IMR-90 (cell line): ENCODE data around the gene DNASE2B. TPM values are rescaled to one million over a fixed set of nuclear protein-coding genes. Genes with fewer than 3 reads are reported as not detected.
A peak's percentile ranks its signal among the peaks of the same experiment; 100 is the strongest.

Experiments used
- ATAC-seq: fragments of 200-7000 bp; cut with Tn5 transposase; 2 replicates; pipeline ENCODE4 v1.9.1; 2020; ENCODE audit warnings: low read depth, mild to moderate bottlenecking, moderate library complexity
- BruUV-seq: library from RNA; stranded (reverse); fragments of 400-500 nt; replicated peaks from 2 replicates; lab custom pipeline; 2021; lab: Mats Ljungman, UMichigan
- CTCF ChIA-PET: fragments of 300-600 bp; formaldehyde crosslinking; extraction: SDS; loops from one replicate; lab custom pipeline; 2021; ENCODE audit warnings: antibody characterized with exemption; lab: Yijun Ruan, JAX
- POLR2A ChIA-PET: fragments of 300-600 bp; sonication (Branson Sonifier 250); formaldehyde crosslinking; loops from one replicate; lab custom pipeline; 2022; ENCODE audit warnings: antibody characterized with exemption; ENCODE audit not compliant: unreplicated experiment; lab: Charles Lee
- DNase-seq: peaks from one replicate; pipeline ENCODE4 v3.0.0; 2013
- H2AFZ ChIP-seq: replicated peaks from 2 replicates; pipeline ENCODE3; 2013; ENCODE audit warnings: low read length, mild to moderate bottlenecking; ENCODE audit not compliant: poor library complexity
- H2AK5ac ChIP-seq: 2 replicates; pipeline ENCODE4 v1.6.1; 2013; ENCODE audit warnings: low read depth, low read length, inconsistent platforms
- H2AK9ac ChIP-seq: replicated peaks from 2 replicates; pipeline ENCODE3; 2013; ENCODE audit warnings: mild to moderate bottlenecking, low read depth, low read length, moderate library complexity; ENCODE audit not compliant: poor library complexity
- H2BK120ac ChIP-seq: 2 replicates; pipeline ENCODE4 v1.6.1; 2013; ENCODE audit warnings: low read depth, low read length, inconsistent platforms
- H2BK15ac ChIP-seq: 3 replicates; pipeline ENCODE4 v1.6.1; 2013; ENCODE audit warnings: low read depth, low read length, inconsistent platforms
- H2BK20ac ChIP-seq: 2 replicates; pipeline ENCODE4 v1.6.1; 2013; ENCODE audit warnings: low read depth, mild to moderate bottlenecking, inconsistent platforms, low read length, moderate library complexity
- H2BK5ac ChIP-seq: 2 replicates; pipeline ENCODE4 v1.6.1; 2013; ENCODE audit warnings: mild to moderate bottlenecking, low read depth, low read length, inconsistent platforms; ENCODE audit not compliant: poor library complexity, severe bottlenecking
- H3K14ac ChIP-seq: replicated peaks from 2 replicates; pipeline ENCODE4 v1.6.1; 2013; ENCODE audit warnings: low read depth, low read length, inconsistent platforms
- H3K18ac ChIP-seq: 2 replicates; pipeline ENCODE4 v1.6.1; 2013; ENCODE audit warnings: low read depth, low read length, control low read depth
- H3K23ac ChIP-seq: 2 replicates; pipeline ENCODE4 v1.6.1; 2013; ENCODE audit warnings: low read depth, low read length, inconsistent platforms
- H3K27ac ChIP-seq: 2 replicates; pipeline ENCODE4 v1.5.1; 2013; ENCODE audit warnings: mild to moderate bottlenecking, control low read depth, low read length; ENCODE audit not compliant: insufficient read depth
- H3K27me3 ChIP-seq: 2 replicates; pipeline ENCODE4 v1.6.1; 2013; ENCODE audit warnings: low read length; ENCODE audit not compliant: control insufficient read depth, insufficient read depth
- H3K36me3 ChIP-seq: 2 replicates; pipeline ENCODE4 v1.6.1; 2013; ENCODE audit warnings: low read length, mixed read lengths; ENCODE audit not compliant: control insufficient read depth, insufficient read depth
- H3K4ac ChIP-seq: 2 replicates; pipeline ENCODE4 v1.6.1; 2013; ENCODE audit warnings: low read depth, low read length, inconsistent platforms
- H3K4me1 ChIP-seq: 2 replicates; pipeline ENCODE4 v1.6.1; 2013; ENCODE audit warnings: low read length, mixed read lengths; ENCODE audit not compliant: control insufficient read depth, insufficient read depth
- H3K4me2 ChIP-seq: 2 replicates; pipeline ENCODE4 v1.6.1; 2013; ENCODE audit warnings: low read depth, mild to moderate bottlenecking, control low read depth, low read length, moderate library complexity
- H3K4me3 ChIP-seq: 2 replicates; pipeline ENCODE4 v1.5.1; 2013; ENCODE audit warnings: low read depth, mild to moderate bottlenecking, control low read depth, low read length, moderate library complexity; ENCODE audit not compliant: insufficient read depth
- H3K56ac ChIP-seq: 2 replicates; pipeline ENCODE4 v1.6.1; 2013; ENCODE audit warnings: low read length, inconsistent platforms; ENCODE audit not compliant: insufficient read depth; ENCODE audit errors: extremely low read depth
- H3K79me1 ChIP-seq, 2 experiments: 2 replicates each; pipeline ENCODE4 v1.6.1; 2013; ENCODE audit warnings: low read length in 2 of 2, inconsistent platforms in 1 of 2, low read depth in 1 of 2
- H3K9ac ChIP-seq: 2 replicates; pipeline ENCODE4 v1.6.1; 2013; ENCODE audit warnings: low read depth, low read length, control low read depth
- H3K9me1 ChIP-seq: 2 replicates; pipeline ENCODE4 v1.6.1; 2013; ENCODE audit warnings: low read length, inconsistent platforms; ENCODE audit not compliant: insufficient read depth
- H3K9me3 ChIP-seq: 2 replicates; pipeline ENCODE4 v1.6.1; 2013; ENCODE audit warnings: low read length; ENCODE audit not compliant: control insufficient read depth, insufficient read depth
- H4K20me1 ChIP-seq: 2 replicates; pipeline ENCODE4 v1.6.1; 2013; ENCODE audit warnings: low read length, inconsistent platforms; ENCODE audit not compliant: insufficient read depth
- H4K5ac ChIP-seq: 2 replicates; pipeline ENCODE4 v1.6.1; 2013; ENCODE audit warnings: mild to moderate bottlenecking, low read depth, low read length, control low read depth
- H4K8ac ChIP-seq, 2 experiments: 2 replicates each; pipeline ENCODE4 v1.6.1; 2013; ENCODE audit warnings: low read depth in 2 of 2, low read length in 2 of 2, control low read depth in 1 of 2, inconsistent platforms in 1 of 2
- H4K91ac ChIP-seq: 2 replicates; pipeline ENCODE4 v1.6.1; 2013; ENCODE audit warnings: low read depth, low read length, inconsistent platforms; ENCODE audit not compliant: insufficient read depth
- BHLHE40 ChIP-seq: fragments of 150-350 bp; IDR thresholded peaks from 2 replicates; pipeline ENCODE4 v1.6.1; 2016; ENCODE audit warnings: mild to moderate bottlenecking, low read depth, low read length
- CEBPB ChIP-seq: IDR thresholded peaks from 2 replicates; pipeline ENCODE4 v1.6.1; 2012; ENCODE audit warnings: low read depth, low read length, improper control_type of control experiment
- CHD1 ChIP-seq: IDR thresholded peaks from 2 replicates; pipeline ENCODE4 v1.6.1; 2012; ENCODE audit warnings: low read depth, low read length, improper control_type of control experiment
- FOS ChIP-seq: fragments of 150-350 bp; IDR thresholded peaks from 2 replicates; pipeline ENCODE4 v1.6.1; 2016; ENCODE audit warnings: low read depth, low read length
- MAFK ChIP-seq: IDR thresholded peaks from 2 replicates; pipeline ENCODE4 v1.6.1; 2012; ENCODE audit warnings: low read depth, low read length, improper control_type of control experiment
- MAZ ChIP-seq: IDR thresholded peaks from 2 replicates; pipeline ENCODE4 v1.6.1; 2012; ENCODE audit warnings: low read depth, mild to moderate bottlenecking, low read length, improper control_type of control experiment, moderate library complexity, borderline replicate concordance
- MXI1 ChIP-seq: IDR thresholded peaks from 2 replicates; pipeline ENCODE4 v1.6.1; 2012; ENCODE audit warnings: low read depth, mild to moderate bottlenecking, low read length, moderate library complexity, borderline replicate concordance
- NFE2L2 ChIP-seq: fragments of 150-350 bp; IDR thresholded peaks from 2 replicates; pipeline ENCODE4 v1.6.1; 2016; ENCODE audit warnings: low read depth, mild to moderate bottlenecking, low read length
- POLR2A ChIP-seq: IDR thresholded peaks from 2 replicates; pipeline ENCODE4 v1.6.1; 2012; ENCODE audit warnings: mild to moderate bottlenecking, low read depth, low read length
- RAD21 ChIP-seq: IDR thresholded peaks from 2 replicates; pipeline ENCODE4 v1.6.1; 2012; ENCODE audit warnings: low read length, improper control_type of control experiment
- RCOR1 ChIP-seq: IDR thresholded peaks from 2 replicates; pipeline ENCODE4 v1.6.1; 2012; ENCODE audit warnings: mild to moderate bottlenecking, low read length, improper control_type of control experiment; ENCODE audit not compliant: insufficient replicate concordance
- RFX5 ChIP-seq: IDR thresholded peaks from 2 replicates; pipeline ENCODE4 v1.8.0; 2012; ENCODE audit warnings: low read depth, mild to moderate bottlenecking, low read length, moderate library complexity
- SMC3 ChIP-seq: fragments of 150-350 bp; IDR thresholded peaks from 2 replicates; pipeline ENCODE4 v1.6.1; 2016; ENCODE audit warnings: low read depth, mild to moderate bottlenecking, antibody characterized with exemption, low read length, moderate library complexity
- WGBS, 2 experiments: methylation state at CpG; one replicate each; pipeline versions ENCODE4 v1.1.5 to v1.1.7; 2013; ENCODE audit warnings: missing lambda C conversion rate in 2 of 2; ENCODE audit not compliant: insufficient read length in 1 of 2; ENCODE audit errors: extremely low coverage in 2 of 2; 5-methylcytosine and 5-hydroxymethylcytosine counted together
- dilution Hi-C: fragments of 300-500 bp; cut with HindIII; formaldehyde crosslinking; loops from one replicate; pipeline ENCODE4 v1.14.3; 2018; ENCODE audit warnings: low sequenced_read_pairs; ENCODE audit not compliant: unreplicated experiment
- in situ Hi-C: fragments of 300-500 bp; cut with MboI; formaldehyde crosslinking; loops from 3 replicates; pipeline ENCODE4 v1.14.3; 2019; ENCODE audit warnings: low sequenced_read_pairs, inconsistent platforms, mixed read lengths
- intact Hi-C: fragments of 100-400 bp; cut with micrococcal nuclease; formaldehyde crosslinking; loops from 2 replicates; pipeline ENCODE4 v1.10.0; 2022
- polyA plus RNA-seq, 3 experiments: library from polyadenylated mRNA; depleted of rRNA; stranded (reverse); fragments of >200 nt; gene quantifications; 2 replicates each; pipeline ENCODE4 v1.2.3, GENCODE V29; 2012; ENCODE audit warnings: low replicate concordance in 1 of 3
- total RNA-seq: library from RNA; depleted of rRNA; stranded (reverse); fragments of >200 nt; gene quantifications from 2 replicates; pipeline ENCODE4 v1.2.3, GENCODE V29; 2012
- TF ChIP-seq, protein P1 (sequence below): fragments of 150-350 bp; IDR thresholded peaks from 2 replicates; pipeline ENCODE4 v1.6.1; 2016; ENCODE audit warnings: low read depth, mild to moderate bottlenecking, low read length, moderate library complexity, borderline replicate concordance
- TF ChIP-seq, protein P2 (sequence below): conservative IDR thresholded peaks from 2 replicates; pipeline ENCODE4 v1.5.1; 2012; ENCODE audit warnings: mild to moderate bottlenecking, low read depth, low read length, improper control_type of control experiment
- TF ChIP-seq, protein P3 (sequence below): fragments of 150-350 bp; IDR thresholded peaks from 2 replicates; pipeline ENCODE4 v1.6.1; 2017; ENCODE audit warnings: mild to moderate bottlenecking, antibody characterized with exemption, low read length, low read depth

The DNASE2B gene
- total and polyA plus RNA-seq, 2 of the 4 experiments (the other 2 are of a cell fraction), result not detected

DNA sequence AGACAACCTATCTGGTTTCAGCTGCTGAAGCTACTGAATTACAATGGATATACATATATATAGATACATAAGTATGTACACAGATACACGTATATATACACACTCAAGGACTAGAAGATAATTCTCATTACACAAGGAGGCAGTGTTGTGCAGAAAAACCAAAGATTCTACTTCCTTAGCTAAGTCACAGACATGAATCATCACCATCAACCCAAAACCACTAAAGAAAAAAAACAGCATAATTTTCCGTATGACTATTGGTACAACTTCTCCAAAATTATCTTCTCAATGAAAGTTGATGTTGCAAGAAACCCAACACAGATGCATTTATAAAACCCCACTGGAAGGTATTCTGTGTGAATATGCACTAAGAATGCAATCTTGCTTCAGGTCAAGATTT, 44.0 kb downstream of the DNASE2B start:
- Histone ChIP-seq H3K4me2 (peak overlapping the region; percentile 68; the same call in 1 of the 2 replicates), H3K4ac (no peak overlapping the region), H3K27ac (no peak overlapping the region), H2AFZ (no peak overlapping the region), H4K8ac (no peak overlapping the region), H3K56ac (no peak overlapping the region), H3K27me3 (no peaks in the 10 kb centered on the region), H3K23ac (no peak overlapping the region), H2BK120ac (no peak overlapping the region), H3K4me3 (no peak overlapping the region), H4K20me1 (no peaks in the 10 kb centered on the region), H3K79me1 (no peaks in the 10 kb centered on the region), H3K14ac (no peak overlapping the region), H3K9me1 (0 out of 2 replicates have a peak, but pooled peaks cover 2% of the 10 kb centered on the region), H3K9me3 (no peaks in the 10 kb centered on the region), H2BK5ac (no peak overlapping the region), H2BK20ac (no peak overlapping the region), H2BK15ac (no peak overlapping the region), H4K91ac (no peak overlapping the region), H4K5ac (no peak overlapping the region), H3K9ac (no peak overlapping the region), H3K4me1 (0 out of 2 replicates have a peak, but pooled peaks cover 2% of the 10 kb centered on the region), H2AK5ac (no peak overlapping the region), H3K18ac (no peak overlapping the region), H2AK9ac (no peak overlapping the region), H3K36me3 (no peaks in the 10 kb centered on the region)
- no TSS peak for BruUV-seq
- intact Hi-C loops, result loop anchor here (1.0 to 5.0 kb wide), 7 partner anchors 99 to 494 kb away; no protein-coding TSS in a partner anchor
- ChIA-PET CTCF (interaction anchor here (0.5 to 1.3 kb wide), 9 partner anchors 13 to 325 kb away, joined by 3 to 7 read pairs (median 4); partner anchors contain the start of gene PRKACB), POLR2A (interaction anchor here (0.5 kb wide), 1 partner anchor 240 kb away, joined by 3 read pairs; no protein-coding TSS in a partner anchor)
- WGBS, 2 experiments, result no CpG with 5 or more reads among the region's 2 CpGs
- dilution Hi-C loops, result loop anchor here (25.0 kb wide), 1 partner anchor 305 kb away; the partner anchor contains the start of gene PRKACB
- in situ Hi-C loops, result loop anchor here (25.0 kb wide), 1 partner anchor 320 kb away; no protein-coding TSS in a partner anchor
- peak; percentile 96 for ATAC-seq
- peak; percentile 94 for DNase-seq
- peak; percentile 73; the same call in 1 of the 2 replicates for TF ChIP-seq FOS
- no peak for TF ChIP-seq RFX5
- peak; percentile 84 for TF ChIP-seq CEBPB
- peak; percentile 89 for TF ChIP-seq RAD21
- TF ChIP-seq NFE2L2, result no peak
- TF ChIP-seq RCOR1, result no peak
- TF ChIP-seq, protein P1, sequence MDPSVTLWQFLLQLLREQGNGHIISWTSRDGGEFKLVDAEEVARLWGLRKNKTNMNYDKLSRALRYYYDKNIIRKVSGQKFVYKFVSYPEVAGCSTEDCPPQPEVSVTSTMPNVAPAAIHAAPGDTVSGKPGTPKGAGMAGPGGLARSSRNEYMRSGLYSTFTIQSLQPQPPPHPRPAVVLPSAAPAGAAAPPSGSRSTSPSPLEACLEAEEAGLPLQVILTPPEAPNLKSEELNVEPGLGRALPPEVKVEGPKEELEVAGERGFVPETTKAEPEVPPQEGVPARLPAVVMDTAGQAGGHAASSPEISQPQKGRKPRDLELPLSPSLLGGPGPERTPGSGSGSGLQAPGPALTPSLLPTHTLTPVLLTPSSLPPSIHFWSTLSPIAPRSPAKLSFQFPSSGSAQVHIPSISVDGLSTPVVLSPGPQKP, result no peak
- TF ChIP-seq, protein P2, sequence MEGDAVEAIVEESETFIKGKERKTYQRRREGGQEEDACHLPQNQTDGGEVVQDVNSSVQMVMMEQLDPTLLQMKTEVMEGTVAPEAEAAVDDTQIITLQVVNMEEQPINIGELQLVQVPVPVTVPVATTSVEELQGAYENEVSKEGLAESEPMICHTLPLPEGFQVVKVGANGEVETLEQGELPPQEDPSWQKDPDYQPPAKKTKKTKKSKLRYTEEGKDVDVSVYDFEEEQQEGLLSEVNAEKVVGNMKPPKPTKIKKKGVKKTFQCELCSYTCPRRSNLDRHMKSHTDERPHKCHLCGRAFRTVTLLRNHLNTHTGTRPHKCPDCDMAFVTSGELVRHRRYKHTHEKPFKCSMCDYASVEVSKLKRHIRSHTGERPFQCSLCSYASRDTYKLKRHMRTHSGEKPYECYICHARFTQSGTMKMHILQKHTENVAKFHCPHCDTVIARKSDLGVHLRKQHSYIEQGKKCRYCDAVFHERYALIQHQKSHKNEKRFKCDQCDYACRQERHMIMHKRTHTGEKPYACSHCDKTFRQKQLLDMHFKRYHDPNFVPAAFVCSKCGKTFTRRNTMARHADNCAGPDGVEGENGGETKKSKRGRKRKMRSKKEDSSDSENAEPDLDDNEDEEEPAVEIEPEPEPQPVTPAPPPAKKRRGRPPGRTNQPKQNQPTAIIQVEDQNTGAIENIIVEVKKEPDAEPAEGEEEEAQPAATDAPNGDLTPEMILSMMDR, result peak; percentile 82
- no peak for TF ChIP-seq MAZ
- TF ChIP-seq, protein P3, sequence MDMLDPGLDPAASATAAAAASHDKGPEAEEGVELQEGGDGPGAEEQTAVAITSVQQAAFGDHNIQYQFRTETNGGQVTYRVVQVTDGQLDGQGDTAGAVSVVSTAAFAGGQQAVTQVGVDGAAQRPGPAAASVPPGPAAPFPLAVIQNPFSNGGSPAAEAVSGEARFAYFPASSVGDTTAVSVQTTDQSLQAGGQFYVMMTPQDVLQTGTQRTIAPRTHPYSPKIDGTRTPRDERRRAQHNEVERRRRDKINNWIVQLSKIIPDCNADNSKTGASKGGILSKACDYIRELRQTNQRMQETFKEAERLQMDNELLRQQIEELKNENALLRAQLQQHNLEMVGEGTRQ, result no peak
- no peak for TF ChIP-seq BHLHE40
- TF ChIP-seq CHD1, result no peak
- no peak for TF ChIP-seq POLR2A
- peak; percentile 97 for TF ChIP-seq SMC3
- TF ChIP-seq MAFK, result no peak
- no peak for TF ChIP-seq MXI1
